Panc1 (cell line): ENCODE results near the gene COL11A2. TPM values are rescaled to one million over a fixed set of nuclear protein-coding genes. Genes with fewer than 3 reads are reported as not detected.

Experiments used
- ATAC-seq: fragments of 200-7000 bp; cut with Tn5 transposase; 2 replicates; pipeline ENCODE4 v1.9.1; 2020; ENCODE audit warnings: mild to moderate bottlenecking, moderate library complexity
- BruUV-seq: library from RNA; stranded (reverse); fragments of 400-500 nt; replicated peaks from 2 replicates; lab custom pipeline; 2021; lab: Mats Ljungman, UMichigan
- CTCF ChIA-PET: fragments of 300-600 bp; sonication (Branson Sonifier 250); formaldehyde crosslinking; loops from one replicate; lab custom pipeline; 2022; ENCODE audit warnings: antibody characterized with exemption; lab: Charles Lee
- POLR2A ChIA-PET: fragments of 300-600 bp; sonication (Branson Sonifier 250); formaldehyde crosslinking; loops from one replicate; lab custom pipeline; 2022; ENCODE audit warnings: antibody characterized with exemption; lab: Charles Lee
- DNase-seq: peaks from one replicate; pipeline ENCODE4 v3.0.0-alpha.2; 2010; ENCODE audit warnings: low read depth, low spot score
- H3K27ac ChIP-seq: 2 replicates; pipeline ENCODE4 v1.5.1; 2011; ENCODE audit warnings: mild to moderate bottlenecking, low read length, inconsistent platforms
- H3K27me3 ChIP-seq: fragments of 200-500 bp; sonication (Bioruptor generic); 2 replicates; pipeline ENCODE4 v1.6.0; 2014; ENCODE audit warnings: low read length, inconsistent platforms; ENCODE audit not compliant: control insufficient read depth, insufficient read depth
- H3K36me3 ChIP-seq: fragments of 200-500 bp; sonication (Bioruptor generic); 2 replicates; pipeline ENCODE4 v1.5.1; 2014; ENCODE audit warnings: inconsistent platforms, mild to moderate bottlenecking, low read length, moderate library complexity; ENCODE audit not compliant: control insufficient read depth, insufficient read depth
- H3K4me1 ChIP-seq: 2 replicates; pipeline ENCODE4 v1.5.1; 2011; ENCODE audit warnings: inconsistent platforms, mild to moderate bottlenecking, low read length, moderate library complexity; ENCODE audit not compliant: control insufficient read depth, insufficient read depth
- H3K4me3 ChIP-seq, 2 experiments: 2 replicates each; pipeline ENCODE4 v1.5.1; 2011 to 2012; ENCODE audit warnings: low read depth in 2 of 2, low read length in 2 of 2, mild to moderate bottlenecking in 2 of 2, inconsistent platforms in 1 of 2, moderate library complexity in 1 of 2
- H3K9me3 ChIP-seq: fragments of 200-500 bp; sonication (Bioruptor generic); 2 replicates; pipeline ENCODE4 v1.5.1; 2014; ENCODE audit warnings: low read depth, mild to moderate bottlenecking, inconsistent platforms, low read length, moderate library complexity; ENCODE audit not compliant: control insufficient read depth, insufficient read depth
- CTCF ChIP-seq: fragments of 450-650 bp; IDR thresholded peaks from 2 replicates; pipeline ENCODE4 v1.5.1; 2017; ENCODE audit warnings: mild to moderate bottlenecking
- POLR2AphosphoS5 ChIP-seq: IDR thresholded peaks from 2 replicates; pipeline ENCODE4 v1.6.1; 2012; ENCODE audit warnings: mild to moderate bottlenecking, low read depth, low read length, moderate library complexity
- REST ChIP-seq, 2 experiments: IDR thresholded peaks; 2 replicates each; pipeline ENCODE4 v1.6.1; 2011 to 2012; ENCODE audit warnings: low read depth in 2 of 2, control low read depth in 1 of 2, low read length in 1 of 2, mild to moderate bottlenecking in 1 of 2, moderate library complexity in 1 of 2; ENCODE audit not compliant: insufficient read depth in 1 of 2
- SIN3A ChIP-seq: IDR thresholded peaks from 2 replicates; pipeline ENCODE4 v1.6.1; 2012; ENCODE audit warnings: low read depth, mild to moderate bottlenecking, low read length, moderate library complexity, borderline replicate concordance; ENCODE audit not compliant: insufficient read depth
- TCF7L2 ChIP-seq: IDR thresholded peaks from 2 replicates; pipeline ENCODE4 v1.6.1; 2011; ENCODE audit warnings: mild to moderate bottlenecking, low read depth, low read length, inconsistent platforms
- in situ Hi-C: cut with HindIII; loops from 2 replicates; pipeline ENCODE4 v1.10.0; 2016; ENCODE audit warnings: low sequenced_read_pairs, low pct_unique_long_range_greater_than_20kb
- intact Hi-C: fragments of 100-400 bp; cut with micrococcal nuclease; formaldehyde crosslinking; loops from one replicate; pipeline ENCODE4 v1.10.0; 2022; ENCODE audit not compliant: unreplicated experiment
- total RNA-seq: library from RNA; stranded (reverse); gene quantifications from one replicate; pipeline ENCODE4 v1.2.1, GENCODE V29; 2021; ENCODE audit not compliant: unreplicated experiment

COL11A2 gene
- total RNA-seq, 1 experiment from 2014 or later = 0.57 TPM

- Histone ChIP-seq H3K4me1 (peaks cover 6% of the 10 kb centered on the region), H3K4me3 (no peak overlapping the region), H3K27ac (no peak overlapping the region), H3K27me3 (no peaks in the 10 kb centered on the region), H3K9me3 (no peaks in the 10 kb centered on the region), H3K36me3 (no peaks in the 10 kb centered on the region)
- in situ Hi-C loops = no loop called here
- TF ChIP-seq POLR2AphosphoS5 = no peak
- no peak for TF ChIP-seq TCF7L2
- TF ChIP-seq CTCF = no peak
- TF ChIP-seq SIN3A = no peak
- no peak for TF ChIP-seq REST (IDR thresholded peaks at IDR 0.05; ENCODE audit: insufficient read depth in 1 of 2, low read depth in 2 of 2, low read length in 1 of 2)
- ChIA-PET CTCF (interaction anchor here (0.7 to 0.9 kb wide), 3 partner anchors 8 to 171 kb away, joined by 3 to 6 read pairs (median 4); no protein-coding TSS in a partner anchor), POLR2A (interaction anchor here (0.6 to 0.7 kb wide), 3 partner anchors 127 to 1202 kb away, joined by 3 to 19 read pairs (median 4); no protein-coding TSS in a partner anchor)
- no TSS peak for BruUV-seq
- DNase-seq = no peak
- ATAC-seq = peak; percentile 4; the same call in 1 of the 2 replicates
- intact Hi-C loops = loop anchor here (10.0 kb wide), 2 partner anchors 47 to 157 kb away; no protein-coding TSS in a partner anchor
These were observed 20.2 kb downstream of the COL11A2 start for GRCh38 chr6:33171880-33172687.

- in situ Hi-C loops = no loop called here
- Histone ChIP-seq H3K27ac (no peak overlapping the region), H3K9me3 (no peaks in the 10 kb centered on the region), H3K36me3 (no peaks in the 10 kb centered on the region), H3K27me3 (no peaks in the 10 kb centered on the region), H3K4me3 (no peak overlapping the region), H3K4me1 (peaks cover 6% of the 10 kb centered on the region)
- DNase-seq (no peak), ATAC-seq (no peak)
- TF ChIP-seq SIN3A (no peak), TCF7L2 (no peak), CTCF (no peak), REST (IDR thresholded peaks at IDR 0.05; ENCODE audit: insufficient read depth in 1 of 2, low read depth in 2 of 2, low read length in 1 of 2) (no peak), POLR2AphosphoS5 (no peak)
- BruUV-seq = no TSS peak
- intact Hi-C loops = loop anchor here (10.0 kb wide), 2 partner anchors 46 to 156 kb away; no protein-coding TSS in a partner anchor
- ChIA-PET CTCF (interaction anchor here (0.8 kb wide), 1 partner anchor 9 kb away, joined by 3 read pairs; no protein-coding TSS in a partner anchor), POLR2A (no interaction called here)
These were observed 21.0 kb downstream of the COL11A2 start for GRCh38 chr6:33171016-33171879.
